Neural progenitor cell (in vitro differentiated cells): Measurements from ENCODE around the gene CAMK2A.

Experiments
- EZH2phosphoT487 ChIP-seq: fragments of 200-600 bp; sonication (generic); IDR thresholded peaks from 2 replicates; pipeline ENCODE4 v1.6.1; 2017; ENCODE audit warnings: antibody characterized with exemption
- TF ChIP-seq, protein P1 (sequence below): fragments of 200-600 bp; sonication (generic); IDR thresholded peaks from 2 replicates; pipeline ENCODE4 v1.5.1; 2017; ENCODE audit warnings: antibody characterized with exemption, mild to moderate bottlenecking

- no peak for TF ChIP-seq EZH2phosphoT487
- TF ChIP-seq, protein P1, sequence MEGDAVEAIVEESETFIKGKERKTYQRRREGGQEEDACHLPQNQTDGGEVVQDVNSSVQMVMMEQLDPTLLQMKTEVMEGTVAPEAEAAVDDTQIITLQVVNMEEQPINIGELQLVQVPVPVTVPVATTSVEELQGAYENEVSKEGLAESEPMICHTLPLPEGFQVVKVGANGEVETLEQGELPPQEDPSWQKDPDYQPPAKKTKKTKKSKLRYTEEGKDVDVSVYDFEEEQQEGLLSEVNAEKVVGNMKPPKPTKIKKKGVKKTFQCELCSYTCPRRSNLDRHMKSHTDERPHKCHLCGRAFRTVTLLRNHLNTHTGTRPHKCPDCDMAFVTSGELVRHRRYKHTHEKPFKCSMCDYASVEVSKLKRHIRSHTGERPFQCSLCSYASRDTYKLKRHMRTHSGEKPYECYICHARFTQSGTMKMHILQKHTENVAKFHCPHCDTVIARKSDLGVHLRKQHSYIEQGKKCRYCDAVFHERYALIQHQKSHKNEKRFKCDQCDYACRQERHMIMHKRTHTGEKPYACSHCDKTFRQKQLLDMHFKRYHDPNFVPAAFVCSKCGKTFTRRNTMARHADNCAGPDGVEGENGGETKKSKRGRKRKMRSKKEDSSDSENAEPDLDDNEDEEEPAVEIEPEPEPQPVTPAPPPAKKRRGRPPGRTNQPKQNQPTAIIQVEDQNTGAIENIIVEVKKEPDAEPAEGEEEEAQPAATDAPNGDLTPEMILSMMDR: no peak
These were observed 18.3 kb downstream of the CAMK2A start for GRCh38 chr5:150271296-150271692.
